Ectodermal cell (in vitro differentiated cells): Measurements from ENCODE around the gene SLC23A2.

Experiments
- H3K27ac ChIP-seq: 2 replicates; pipeline ENCODE4 v1.7.0; 2013; ENCODE audit warnings: mild to moderate bottlenecking, low read depth, low read length; ENCODE audit not compliant: insufficient read depth, poor library complexity, severe bottlenecking
- H3K27me3 ChIP-seq: 2 replicates; pipeline ENCODE4 v1.7.0; 2013; ENCODE audit warnings: mild to moderate bottlenecking, low read length; ENCODE audit not compliant: insufficient read depth, control insufficient read depth, poor library complexity, severe bottlenecking
- H3K36me3 ChIP-seq: one replicate; pipeline ENCODE4 v1.7.0; 2013; ENCODE audit warnings: low read length; ENCODE audit not compliant: control insufficient read depth, insufficient read depth
- H3K4me1 ChIP-seq: one replicate; pipeline ENCODE4 v1.7.0; 2013; ENCODE audit warnings: low read length; ENCODE audit not compliant: control insufficient read depth, insufficient read depth
- H3K4me3 ChIP-seq: 2 replicates; pipeline ENCODE4 v1.7.0; 2013; ENCODE audit warnings: low read depth, low read length, control low read depth; ENCODE audit not compliant: insufficient read depth
- H3K9me3 ChIP-seq: 2 replicates; pipeline ENCODE4 v1.7.0; 2013; ENCODE audit warnings: mild to moderate bottlenecking, low read length, moderate library complexity; ENCODE audit not compliant: control insufficient read depth
- WGBS, 2 experiments: methylation state at CpG; one replicate each; pipeline ENCODE4 v1.1.7; 2013; ENCODE audit warnings: missing lambda C conversion rate in 2 of 2; 5-methylcytosine and 5-hydroxymethylcytosine counted together

The SLC23A2 gene

DNA sequence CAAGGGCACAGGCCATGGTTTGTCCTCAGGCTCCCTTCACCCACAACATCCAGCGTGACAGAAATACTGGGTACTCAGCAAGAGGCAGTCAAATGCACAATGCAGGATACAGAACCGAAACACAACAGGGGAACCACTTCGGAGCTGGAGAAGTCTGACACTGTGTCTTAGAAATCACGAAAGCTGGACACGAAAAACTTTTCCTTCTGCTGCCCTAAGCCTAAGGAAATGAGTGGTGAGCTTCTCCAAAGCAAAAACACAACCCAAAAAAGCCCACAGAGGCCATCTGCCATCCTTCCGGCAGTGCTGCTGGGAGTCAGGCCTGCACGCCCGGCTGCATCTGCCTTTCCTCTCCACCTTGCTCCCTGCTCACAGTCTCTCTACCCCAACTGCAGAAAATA is 106.3 kb downstream of the SLC23A2 start:
- WGBS, 2 experiments = 94% methylated on average over 8 of the region's 8 CpGs
- no peaks in the 10 kb centered on the region for H3K9me3 ChIP-seq
- H3K36me3 ChIP-seq = no peaks in the 10 kb centered on the region
- H3K27ac ChIP-seq = no peak overlapping the region
- H3K4me3 ChIP-seq = no peak overlapping the region
- peaks cover 20% of the 10 kb centered on the region for H3K4me1 ChIP-seq
- no peaks in the 10 kb centered on the region for H3K27me3 ChIP-seq

DNA sequence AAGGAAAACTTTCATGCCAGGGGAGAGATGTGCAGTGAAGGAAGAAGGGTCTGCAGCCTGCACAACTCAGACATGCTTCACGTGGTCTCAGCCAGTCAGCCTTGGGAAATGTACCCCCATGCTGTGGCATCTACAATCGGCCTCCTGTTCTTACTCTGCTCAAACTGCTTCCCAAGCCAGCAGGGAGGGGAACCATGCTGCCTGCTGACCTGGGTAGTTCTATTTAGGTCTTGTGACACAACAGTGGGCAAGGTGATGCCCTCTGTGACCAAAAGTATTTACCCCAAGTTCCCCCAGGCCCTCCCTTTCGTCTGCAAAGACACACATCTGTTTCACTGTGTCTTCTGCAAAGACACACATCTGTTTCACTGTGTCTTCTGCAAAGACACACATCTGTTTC is 106.9 kb downstream of the SLC23A2 start:
- Histone ChIP-seq H3K4me3 (no peak overlapping the region), H3K9me3 (no peaks in the 10 kb centered on the region), H3K27me3 (no peaks in the 10 kb centered on the region), H3K4me1 (peaks cover 20% of the 10 kb centered on the region), H3K27ac (no peak overlapping the region), H3K36me3 (no peaks in the 10 kb centered on the region)
- WGBS, 2 experiments = 45 to 49% methylated on average over 3 of the region's 3 CpGs

DNA sequence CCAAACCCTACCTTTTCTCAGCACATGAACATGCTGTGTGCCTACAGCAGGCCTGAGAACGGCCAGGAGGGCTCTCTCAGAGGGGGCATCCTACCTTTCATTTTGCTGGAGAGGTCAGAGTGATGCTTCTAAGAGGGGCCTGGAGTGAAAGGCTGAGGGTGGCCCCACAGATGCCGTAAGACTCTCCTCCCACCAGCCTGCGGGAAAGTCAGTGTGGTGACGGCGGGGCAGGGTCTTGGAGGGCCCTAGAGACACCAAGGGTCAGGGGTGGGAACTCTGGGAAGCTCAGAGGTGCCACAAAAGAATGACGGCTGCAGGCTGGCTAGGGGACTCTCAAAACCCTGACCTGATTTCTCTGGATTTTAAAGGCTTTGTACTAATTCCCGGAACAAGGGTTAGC is 107.6 kb downstream of the SLC23A2 start:
- Histone ChIP-seq H3K9me3 (no peaks in the 10 kb centered on the region), H3K4me1 (peaks cover 20% of the 10 kb centered on the region), H3K27me3 (no peaks in the 10 kb centered on the region), H3K36me3 (no peaks in the 10 kb centered on the region), H3K4me3 (no peak overlapping the region), H3K27ac (no peak overlapping the region)
- 87 to 92% methylated on average over 7 of the region's 7 CpGs for WGBS, 2 experiments

DNA sequence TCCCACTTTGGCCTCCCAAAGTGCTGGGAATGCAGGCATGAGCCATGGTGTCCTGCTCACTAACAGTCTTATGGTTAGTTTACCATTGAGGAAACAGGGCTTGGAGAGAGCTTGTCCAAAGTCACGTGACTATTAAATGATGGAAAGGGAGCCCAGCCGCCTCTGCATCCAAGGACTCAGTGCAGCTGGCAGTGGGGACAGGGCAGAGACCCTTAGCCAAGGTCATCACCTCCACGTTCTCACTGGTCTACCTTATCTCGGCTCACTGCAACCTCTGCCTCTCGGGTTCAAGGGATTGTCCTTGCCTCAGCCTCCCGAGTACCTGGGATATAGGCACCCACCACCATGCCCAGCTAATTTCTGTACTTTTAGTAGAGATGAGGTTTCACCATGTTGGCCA is 109.3 kb downstream of the SLC23A2 start:
- no peak overlapping the region for H3K27ac ChIP-seq
- 91 to 94% methylated on average over 6 of the region's 6 CpGs for WGBS, 2 experiments
- H3K36me3 ChIP-seq = no peaks in the 10 kb centered on the region
- no peak overlapping the region for H3K4me3 ChIP-seq
- H3K27me3 ChIP-seq = no peaks in the 10 kb centered on the region
- no peaks in the 10 kb centered on the region for H3K9me3 ChIP-seq
- peaks cover 20% of the 10 kb centered on the region for H3K4me1 ChIP-seq

DNA sequence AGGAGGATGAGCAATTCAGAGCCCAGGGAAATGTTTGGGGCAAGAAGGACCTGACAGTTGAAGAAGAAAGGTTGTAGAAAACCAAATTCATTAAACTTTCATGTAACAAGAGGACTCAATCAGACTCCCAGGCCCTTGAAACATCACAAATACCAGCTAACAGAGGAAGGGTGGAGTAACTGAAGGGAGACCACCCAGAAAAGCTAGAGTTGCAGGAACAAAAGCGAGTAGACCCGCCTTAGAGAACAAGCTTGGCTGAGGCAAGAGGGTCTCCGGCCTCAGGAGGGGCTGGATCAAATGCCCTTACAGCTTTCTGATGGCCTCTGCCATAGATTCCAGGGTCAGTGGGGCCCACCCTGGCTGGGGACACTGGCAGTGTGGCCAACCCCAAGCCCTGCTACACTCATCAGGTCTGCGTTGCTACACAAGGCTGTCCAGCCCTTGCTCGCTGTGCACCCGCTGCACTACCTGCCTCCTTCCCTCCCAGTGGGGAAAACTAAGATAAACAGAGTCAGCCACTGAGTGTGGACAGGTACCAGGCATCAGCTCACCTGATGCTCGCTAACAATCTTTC is 110.0 kb downstream of the SLC23A2 start:
- Histone ChIP-seq H3K27ac (no peak overlapping the region), H3K36me3 (no peaks in the 10 kb centered on the region), H3K4me3 (no peak overlapping the region), H3K9me3 (no peaks in the 10 kb centered on the region), H3K4me1 (peaks cover 14% of the 10 kb centered on the region), H3K27me3 (no peaks in the 10 kb centered on the region)
- 91 to 94% methylated on average over 7 of the region's 7 CpGs for WGBS, 2 experiments

DNA sequence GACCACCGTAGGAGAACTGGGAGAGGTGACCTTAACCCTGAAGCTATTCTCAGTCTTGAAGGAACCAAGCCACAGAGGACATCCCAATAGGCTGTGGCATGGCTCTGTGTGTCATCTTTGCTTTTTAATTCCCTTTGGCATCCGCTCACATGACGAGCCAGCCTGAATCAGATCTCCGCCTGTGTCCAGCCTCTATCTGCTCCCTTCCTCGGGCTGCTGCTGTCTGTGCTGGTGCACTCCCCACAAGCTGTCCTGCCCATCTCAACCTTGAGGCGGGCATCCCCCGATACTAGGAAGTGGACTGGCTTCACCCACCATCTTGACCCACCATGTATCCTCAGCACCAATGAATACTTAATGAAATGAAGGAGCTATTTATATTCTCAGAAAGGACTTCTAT is 111.9 kb downstream of the SLC23A2 start:
- Histone ChIP-seq H3K4me1 (peaks cover 7% of the 10 kb centered on the region), H3K36me3 (no peaks in the 10 kb centered on the region), H3K4me3 (no peak overlapping the region), H3K9me3 (no peaks in the 10 kb centered on the region), H3K27me3 (no peaks in the 10 kb centered on the region), H3K27ac (no peak overlapping the region)
- WGBS, 2 experiments = 95 to 96% methylated on average over 6 to 7 of the region's 7 CpGs

DNA sequence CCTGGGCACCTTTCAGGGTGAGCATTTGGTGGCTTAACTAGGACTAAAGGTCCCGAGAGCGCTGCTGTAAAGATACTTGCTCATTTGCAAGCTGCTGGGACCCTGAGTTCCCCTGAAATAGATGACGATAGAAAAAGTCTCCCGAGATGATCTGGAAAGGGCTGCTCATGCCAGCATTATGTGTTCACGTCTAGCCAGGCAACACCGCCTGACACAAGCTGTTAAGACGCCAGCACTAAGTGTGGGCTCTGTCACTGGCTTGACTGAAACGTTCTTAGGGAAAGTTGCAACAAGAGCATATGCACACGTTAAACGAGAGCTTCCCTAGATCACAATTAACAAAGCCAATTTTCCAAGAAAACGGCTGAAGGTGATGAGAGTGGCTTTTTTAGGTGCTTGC is 113.7 kb downstream of the SLC23A2 start:
- Histone ChIP-seq H3K27ac (no peak overlapping the region), H3K4me3 (no peak overlapping the region), H3K27me3 (no peaks in the 10 kb centered on the region), H3K9me3 (no peaks in the 10 kb centered on the region), H3K4me1 (no peaks in the 10 kb centered on the region), H3K36me3 (no peaks in the 10 kb centered on the region)
- WGBS, 2 experiments = 83 to 86% methylated on average over 11 of the region's 11 CpGs

DNA sequence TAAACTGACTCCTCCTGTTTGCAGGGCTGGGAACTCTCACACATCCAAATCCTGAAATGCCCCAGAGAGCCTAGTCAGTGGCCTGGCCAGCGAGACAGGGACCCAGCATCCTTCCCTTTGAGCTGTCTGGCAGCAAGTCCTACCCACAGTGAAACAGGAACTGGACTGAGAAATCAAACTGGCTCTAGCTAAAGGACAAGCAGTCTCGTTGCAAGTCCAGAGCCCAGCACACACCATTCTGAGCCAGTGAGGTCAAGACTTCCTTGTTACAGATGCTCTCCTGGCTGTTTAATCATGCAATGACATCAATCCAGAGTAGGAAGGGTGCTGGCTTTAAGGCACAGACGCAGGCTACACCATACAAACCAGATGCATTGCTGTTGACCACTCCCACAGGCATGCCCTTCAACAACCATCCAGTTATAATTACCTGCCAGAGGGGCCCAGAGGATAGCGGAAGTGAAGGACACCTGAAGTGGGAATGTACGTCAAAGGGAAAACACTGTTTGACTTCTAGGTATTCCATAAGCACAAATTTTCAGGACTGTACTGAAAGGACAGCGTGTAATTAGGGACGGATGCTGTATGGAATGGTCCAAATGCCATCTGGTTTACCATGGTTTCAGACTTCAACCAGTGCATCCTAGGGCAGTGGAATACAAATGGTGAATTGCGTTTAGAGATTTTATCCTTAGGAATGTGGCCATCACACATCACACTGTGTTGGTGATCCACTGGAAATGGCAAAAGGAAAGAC is 114.4 kb downstream of the SLC23A2 start:
- no peak overlapping the region for H3K4me3 ChIP-seq
- H3K4me1 ChIP-seq = no peaks in the 10 kb centered on the region
- H3K9me3 ChIP-seq = no peaks in the 10 kb centered on the region
- no peak overlapping the region for H3K27ac ChIP-seq
- H3K27me3 ChIP-seq = no peaks in the 10 kb centered on the region
- 94% methylated on average over 8 of the region's 8 CpGs for WGBS, 2 experiments
- H3K36me3 ChIP-seq = no peaks in the 10 kb centered on the region

DNA sequence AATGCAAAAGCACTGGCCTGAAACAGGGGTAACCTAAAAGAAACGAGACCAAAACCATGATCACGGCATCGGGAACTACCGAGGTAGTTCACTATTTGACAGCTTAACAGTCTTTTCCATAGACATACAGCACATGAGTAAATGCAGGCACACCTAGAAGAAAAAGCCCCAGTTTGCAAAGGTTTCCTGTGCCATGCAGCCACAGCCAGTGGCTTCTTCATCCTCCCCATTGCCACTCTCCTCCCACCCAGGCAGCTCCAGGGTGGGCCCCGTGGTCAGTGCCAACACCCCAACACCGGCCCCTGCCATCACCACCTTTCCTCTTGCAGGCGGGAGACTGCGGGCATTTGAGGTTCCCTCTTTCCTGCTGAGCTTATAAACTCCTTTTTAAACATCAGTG is 115.4 kb downstream of the SLC23A2 start:
- Histone ChIP-seq H3K27ac (no peak overlapping the region), H3K4me1 (no peaks in the 10 kb centered on the region), H3K36me3 (no peaks in the 10 kb centered on the region), H3K27me3 (no peaks in the 10 kb centered on the region), H3K4me3 (no peak overlapping the region), H3K9me3 (no peaks in the 10 kb centered on the region)
- WGBS, 2 experiments = 95% methylated on average over 8 of the region's 8 CpGs

DNA sequence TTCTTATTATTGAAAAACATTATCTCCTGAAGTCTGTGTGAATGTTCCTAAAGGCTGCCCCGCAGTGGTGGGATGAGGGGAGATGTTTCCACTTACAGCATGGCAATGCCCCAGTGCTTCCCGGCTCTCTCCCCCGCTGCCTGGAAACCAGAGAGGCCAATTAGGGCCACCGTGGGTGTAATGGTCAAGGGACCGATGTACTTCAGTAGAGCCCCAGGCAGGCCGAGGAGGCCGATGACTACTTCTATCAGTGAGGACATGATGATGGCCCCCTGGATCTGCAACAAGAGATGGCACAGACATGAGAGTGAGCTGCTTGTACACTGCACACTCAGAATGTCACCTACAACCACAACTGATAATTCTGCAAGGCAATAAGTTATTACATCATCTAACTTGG is 117.8 kb downstream of the SLC23A2 start:
- WGBS, 2 experiments = 92% methylated on average over 7 of the region's 7 CpGs
- no peaks in the 10 kb centered on the region for H3K36me3 ChIP-seq

More for the DNA sequence above, 117.8 kb downstream of the SLC23A2 start:
- no peak overlapping the region for H3K27ac ChIP-seq
- no peaks in the 10 kb centered on the region for H3K27me3 ChIP-seq
- H3K9me3 ChIP-seq = no peaks in the 10 kb centered on the region
- H3K4me3 ChIP-seq = no peak overlapping the region
- H3K4me1 ChIP-seq = no peaks in the 10 kb centered on the region
